Pancreas (tissue), 10 donors: ENCODE measurements around the gene NLGN2. TPM values are rescaled to one million over a fixed set of nuclear protein-coding genes. Genes with fewer than 3 reads are reported as not detected.

Experiments
- ATAC-seq, 4 donors: fragments of 200-7000 bp; cut with Tn5 transposase; one replicate each; pipeline versions ENCODE4 v1.8.0 to v1.9.1; 2020; ENCODE audit warnings: mild to moderate bottlenecking in 4 of 4, moderate library complexity in 4 of 4
- DNase-seq, 6 donors: peaks; one replicate each; pipeline ENCODE4 v3.0.0-alpha.2; 2020
- FAIRE-seq: peaks from 2 replicates; lab custom pipeline; 2012; peaks lifted over from hg19 to GRCh38; lab: Jason Lieb, UNC
- H3K27ac ChIP-seq, 4 donors: fragments of 200-600 bp; sonication (generic); 1 replicate in 3 of 4; 2 replicates in 1 of 4; pipeline versions ENCODE4 v1.5.0 to v1.8.0; 2020
- H3K27me3 ChIP-seq, 4 donors: fragments of 200-600 bp; one replicate each; pipeline ENCODE4 v1.8.0; 2021
- H3K36me3 ChIP-seq, 3 donors: fragments of 200-600 bp; sonication (generic) in 1 of 3; one replicate each; pipeline versions ENCODE4 v1.5.0 to v1.8.0; 2020 to 2021
- H3K4me1 ChIP-seq, 3 donors: fragments of 200-600 bp; one replicate each; pipeline ENCODE4 v1.8.0; 2021
- H3K4me3 ChIP-seq, 4 donors: fragments of 200-600 bp; sonication (generic) in 2 of 4; one replicate each; pipeline versions ENCODE4 v1.5.0 to v1.8.0; 2020 to 2021
- H3K9me3 ChIP-seq, 4 donors: fragments of 200-600 bp; one replicate each; pipeline ENCODE4 v1.8.0; 2021
- WGBS, 2 donors: extraction: QIAGEN DNeasy Blood & Tissue Kit; methylation state at CpG; one replicate each; pipeline ENCODE4 v1.1.7; 2013; 5-methylcytosine and 5-hydroxymethylcytosine counted together
- intact Hi-C, 3 donors: fragments of 100-400 bp; cut with DNase I; formaldehyde crosslinking; loops; one replicate each; pipeline versions ENCODE4 v1.11.1 to v1.14.2; 2022
- polyA plus RNA-seq, 2 donors: library from polyadenylated mRNA; stranded (reverse); fragments of 200-250 nt; gene quantifications; one replicate each; pipeline ENCODE4 v1.2.3, GENCODE V29; 2013
- total RNA-seq, 6 donors: library from RNA; stranded (reverse); fragmentation: NEBNext Ultra II Directional in 4 of 6; extraction: Animal tissue kit (Norgen Biotek cat#: 25700) in 4 of 6; gene quantifications; one replicate each; pipeline versions ENCODE4 v1.2.1 to v1.2.4, GENCODE V29; 2021 to 2023
- TF ChIP-seq, protein P1 (sequence below), 4 donors: fragments of 200-600 bp; sonication (generic) in 3 of 4; IDR thresholded peaks; one replicate each; pipeline versions ENCODE4 v1.5.0 to v1.8.0; 2021; ENCODE audit warnings: antibody characterized with exemption in 4 of 4
- donor health status: healthy with polysubstance abuse.
- donor health status: DM: no; HTN: no; CAD: no; lungs with moderate emphysema.
- donor health status: DM: no; HTN: no; CAD: no.
- donor health status: control.
- donor health status: control.
- donor health status: Bipolar disorder and iron deficiency.
- donor health status: DM: yes; HTN: yes; CAD: no.
- donor health status: DM: no; HTN: no; CAD: no.
- donor health status: DM: no; HTN: no; CAD: no.
- donor health status: DM: yes; HTN: yes; CAD: no.

Gene NLGN2
- total and polyA plus RNA-seq, 8 donors: 2.9 to 13.7 (median 5.4) TPM

DNA sequence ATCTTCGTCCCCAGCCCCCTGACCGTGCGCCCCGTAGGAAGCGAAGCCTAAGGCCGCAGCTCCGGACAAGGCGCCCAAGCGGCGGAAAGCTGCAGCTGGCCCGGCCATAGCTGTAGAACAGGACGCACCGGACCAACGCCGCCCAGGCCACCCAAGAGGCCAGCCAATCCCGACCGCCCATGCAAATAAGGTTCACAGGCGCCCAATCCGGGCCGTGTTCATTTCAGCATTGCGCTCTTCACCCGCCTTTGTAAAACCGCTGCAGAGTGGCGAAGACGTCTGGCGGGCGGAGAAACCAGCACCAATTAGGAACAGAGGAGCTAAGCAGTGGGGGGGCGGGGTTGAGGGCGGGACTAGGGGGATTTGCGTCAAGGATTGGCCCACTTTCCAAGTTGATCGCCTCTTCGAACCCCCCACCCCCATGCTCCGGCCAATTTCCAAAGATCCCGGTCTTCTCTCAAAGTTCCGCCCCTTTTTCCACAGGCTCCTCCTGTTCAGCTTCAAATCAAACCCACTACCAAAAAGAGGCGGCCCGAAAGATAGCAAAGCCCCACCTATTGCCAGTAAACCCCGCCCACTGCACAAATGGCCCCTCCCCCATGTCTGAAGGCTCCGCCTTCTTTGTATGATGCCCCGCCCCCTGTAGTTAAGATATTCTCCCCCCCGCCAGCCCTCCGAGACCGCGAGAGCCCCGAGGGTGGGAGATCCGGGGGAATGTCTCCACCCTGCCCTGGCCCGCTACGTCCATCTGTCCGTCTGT, 3.5 kb upstream of the NLGN2 start, which contains the start of gene TMEM256:
TSS of gene TMEM256 (minus strand) at position 121 of the 760 bp plus-strand sequence. CDS start at position 108, 13 bp downstream.
- peak; percentile 90 to 95 (median 92) for ATAC-seq
- intact Hi-C loops: no loop called here
- H3K4me3 ChIP-seq: peak within 1 kb of the TSS; percentile 45 to 69 (median 58)
- 0 to 1% methylated on average over 46 to 49 of the region's 49 CpGs for WGBS, 2 donors
- no peaks in the 10 kb centered on the region for H3K36me3 ChIP-seq
- peak within 1 kb of the TSS; percentile 70 to 88 (median 85) for H3K27ac ChIP-seq
- DNase-seq: peak; percentile 94 to 99 (median 98)
- no peaks in the 10 kb centered on the region for H3K9me3 ChIP-seq
- TF ChIP-seq, protein P1, sequence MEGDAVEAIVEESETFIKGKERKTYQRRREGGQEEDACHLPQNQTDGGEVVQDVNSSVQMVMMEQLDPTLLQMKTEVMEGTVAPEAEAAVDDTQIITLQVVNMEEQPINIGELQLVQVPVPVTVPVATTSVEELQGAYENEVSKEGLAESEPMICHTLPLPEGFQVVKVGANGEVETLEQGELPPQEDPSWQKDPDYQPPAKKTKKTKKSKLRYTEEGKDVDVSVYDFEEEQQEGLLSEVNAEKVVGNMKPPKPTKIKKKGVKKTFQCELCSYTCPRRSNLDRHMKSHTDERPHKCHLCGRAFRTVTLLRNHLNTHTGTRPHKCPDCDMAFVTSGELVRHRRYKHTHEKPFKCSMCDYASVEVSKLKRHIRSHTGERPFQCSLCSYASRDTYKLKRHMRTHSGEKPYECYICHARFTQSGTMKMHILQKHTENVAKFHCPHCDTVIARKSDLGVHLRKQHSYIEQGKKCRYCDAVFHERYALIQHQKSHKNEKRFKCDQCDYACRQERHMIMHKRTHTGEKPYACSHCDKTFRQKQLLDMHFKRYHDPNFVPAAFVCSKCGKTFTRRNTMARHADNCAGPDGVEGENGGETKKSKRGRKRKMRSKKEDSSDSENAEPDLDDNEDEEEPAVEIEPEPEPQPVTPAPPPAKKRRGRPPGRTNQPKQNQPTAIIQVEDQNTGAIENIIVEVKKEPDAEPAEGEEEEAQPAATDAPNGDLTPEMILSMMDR (IDR thresholded peaks at IDR 0.05): no peak
- H3K27me3 ChIP-seq: no peaks in the 10 kb centered on the region
- peak; percentile 96 for FAIRE-seq
- peaks cover 2 to 10% (median 8%) of the 10 kb centered on the region in 3 donors for H3K4me1 ChIP-seq

DNA sequence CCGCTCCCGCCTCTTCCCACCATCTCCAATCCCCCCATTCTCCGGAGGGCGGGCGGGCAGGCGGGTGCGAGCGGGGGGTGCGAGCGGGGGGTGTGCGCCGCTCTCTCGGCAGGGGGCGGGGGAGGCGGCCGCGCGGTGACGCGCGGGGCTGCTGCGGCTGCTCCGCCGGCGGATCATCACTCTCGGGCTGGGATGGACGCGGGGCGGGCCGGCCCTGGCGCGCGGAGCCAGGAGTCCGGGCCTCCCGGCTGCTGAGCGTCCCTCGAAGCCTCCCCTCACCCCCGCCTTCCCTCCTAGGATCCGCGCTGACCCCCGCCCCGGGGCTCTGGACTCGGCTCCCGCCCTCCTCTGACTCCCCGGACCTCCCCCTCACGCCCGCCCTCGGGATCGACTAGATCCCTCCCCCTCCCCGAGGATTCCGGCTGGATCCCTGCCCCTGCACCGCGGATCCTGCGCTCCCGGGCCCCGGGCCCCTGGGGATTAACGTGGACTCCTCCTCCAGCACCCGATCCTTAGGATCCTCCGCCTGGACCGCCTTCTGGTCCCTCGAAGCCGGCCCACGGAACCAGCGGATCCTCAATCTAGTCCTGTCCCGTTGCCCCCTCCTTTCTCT, 2.8 kb upstream of the NLGN2 start:
- peak; percentile 55 to 89 (median 72) for DNase-seq
- Histone ChIP-seq H3K9me3 (no peaks in the 10 kb centered on the region), H3K27ac (peak overlapping the region in 2 of 4 donors; percentile 50 to 87), H3K27me3 (no peaks in the 10 kb centered on the region), H3K36me3 (no peaks in the 10 kb centered on the region), H3K4me3 (peak overlapping the region; percentile 45 to 65 (median 54)), H3K4me1 (peaks cover 2 to 10% (median 8%) of the 10 kb centered on the region in 3 donors)
- 0 to 2% methylated on average over 42 to 63 of the region's 65 CpGs for WGBS, 2 donors
- TF ChIP-seq, protein P1 (IDR thresholded peaks at IDR 0.05): no peak
- FAIRE-seq: no peak
- peak; percentile 32 to 60 (median 44) for ATAC-seq
- intact Hi-C loops: no loop called here

DNA sequence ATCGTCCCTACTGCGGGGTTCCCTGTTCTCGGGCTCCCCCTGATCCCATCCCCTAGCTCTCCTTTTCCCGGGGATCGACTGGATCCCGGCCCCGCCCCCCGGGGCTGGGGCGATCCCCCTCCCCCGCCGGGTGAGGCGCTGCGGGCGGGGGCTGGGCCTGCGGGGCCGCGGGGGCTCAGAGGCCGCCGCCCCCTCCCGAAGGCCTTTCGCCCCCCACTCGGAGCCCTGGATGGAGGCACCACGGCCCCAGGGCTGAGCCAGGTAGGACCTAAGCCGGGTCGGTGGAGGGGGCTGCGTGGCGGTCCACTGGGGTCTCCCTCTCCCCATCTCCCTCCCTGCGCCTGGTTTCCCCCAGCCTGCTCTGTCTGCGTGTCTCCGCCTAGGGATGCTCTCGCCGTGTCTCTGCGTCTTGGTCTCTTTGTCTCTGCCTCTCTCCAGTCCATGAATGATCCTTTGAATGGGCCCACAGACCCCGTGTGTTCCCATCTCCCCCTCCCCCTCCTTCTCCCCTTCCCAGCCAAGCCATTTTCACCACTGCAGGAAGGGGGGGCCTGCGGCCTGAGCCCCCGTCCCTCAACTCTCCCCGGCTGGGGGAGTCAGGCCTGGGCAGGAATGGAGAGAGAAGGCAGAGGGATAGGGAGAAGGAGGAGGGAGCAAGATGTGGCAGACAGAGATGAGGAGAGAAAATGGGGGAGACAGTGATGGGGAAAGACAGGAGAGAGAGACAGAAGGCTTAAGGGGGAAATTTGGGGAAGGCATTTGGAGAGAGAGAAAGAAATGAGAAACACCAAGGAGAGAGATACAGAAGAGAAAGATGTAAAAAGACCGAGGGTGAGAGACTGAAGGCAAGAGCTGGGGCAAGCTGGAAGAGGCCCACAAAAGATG, 2.1 kb upstream of the NLGN2 start:
- intact Hi-C loops: no loop called here
- peak in 1 of 6 donors; percentile 62 for DNase-seq
- H3K4me1 ChIP-seq: peaks cover 2 to 10% (median 8%) of the 10 kb centered on the region in 3 donors
- H3K27me3 ChIP-seq: no peaks in the 10 kb centered on the region
- no peaks in the 10 kb centered on the region for H3K9me3 ChIP-seq
- TF ChIP-seq, protein P1 (IDR thresholded peaks at IDR 0.05): no peak
- no peak for ATAC-seq
- 27 to 31% methylated on average over 31 to 38 of the region's 38 CpGs for WGBS, 2 donors
- H3K27ac ChIP-seq: peak overlapping the region in 1 of 4 donors; percentile 50
- H3K36me3 ChIP-seq: no peaks in the 10 kb centered on the region
- no peak for FAIRE-seq
- H3K4me3 ChIP-seq: peak overlapping the region; percentile 45 to 65 (median 54)

DNA sequence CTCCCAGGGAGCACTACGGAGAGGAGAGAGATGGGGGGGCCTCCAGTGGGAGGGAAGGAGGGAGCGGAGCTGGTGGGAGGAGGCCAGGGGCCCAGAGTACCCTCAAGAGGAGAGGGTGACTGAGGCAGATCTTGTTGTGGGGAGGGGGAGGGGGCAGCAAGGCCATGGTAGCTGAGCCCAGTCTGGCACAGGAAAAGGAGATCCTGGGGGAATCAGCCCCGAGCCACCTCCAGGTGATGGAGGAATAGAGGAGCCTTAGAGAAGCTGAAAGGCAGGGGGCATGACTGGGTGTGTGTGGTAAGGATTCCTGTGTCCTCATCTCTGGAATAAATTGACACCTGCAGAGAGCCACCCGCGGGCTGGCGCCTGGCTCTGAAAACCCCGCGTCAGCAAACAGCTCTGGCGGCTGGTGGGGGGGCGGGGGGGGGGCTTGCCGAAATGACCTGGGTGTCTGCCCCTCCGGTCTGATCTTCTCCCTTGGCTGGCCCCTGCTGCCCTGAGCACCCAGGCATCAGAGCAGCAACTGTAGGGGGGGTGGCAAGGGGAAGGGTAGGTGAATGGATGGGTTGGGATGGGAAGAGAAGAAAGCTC, 1.3 kb upstream of the NLGN2 start:
- H3K4me3 ChIP-seq: no peak overlapping the region
- no peaks in the 10 kb centered on the region for H3K27me3 ChIP-seq
- 51 to 56% methylated on average over 11 to 12 of the region's 12 CpGs for WGBS, 2 donors
- intact Hi-C loops: no loop called here
- H3K27ac ChIP-seq: no peak overlapping the region
- FAIRE-seq (no peak), DNase-seq (peak in 1 of 6 donors; percentile 35), ATAC-seq (no peak)
- TF ChIP-seq, protein P1 (IDR thresholded peaks at IDR 0.05): no peak
- no peaks in the 10 kb centered on the region for H3K9me3 ChIP-seq
- no peaks in the 10 kb centered on the region for H3K36me3 ChIP-seq
- H3K4me1 ChIP-seq: peaks cover 2 to 10% (median 8%) of the 10 kb centered on the region in 3 donors
